HT1080 (cell line): ENCODE data around the gene DEK. TPM values are rescaled to one million over a fixed set of nuclear protein-coding genes. Genes with fewer than 3 reads are reported as not detected.

ENCODE experiments used
- DNase-seq: peaks from one replicate; pipeline ENCODE4 v3.0.0-alpha.2; 2015; ENCODE audit warnings: low read depth
- total RNA-seq: library from RNA; depleted of rRNA; stranded (reverse); fragments of >200 nt; shearing (Covaris generic); gene quantifications from 2 replicates; pipeline ENCODE4 v1.2.3, GENCODE V29; 2014

DEK gene
- total RNA-seq, 1 experiment from 2014 or later, result 195 TPM

DNA sequence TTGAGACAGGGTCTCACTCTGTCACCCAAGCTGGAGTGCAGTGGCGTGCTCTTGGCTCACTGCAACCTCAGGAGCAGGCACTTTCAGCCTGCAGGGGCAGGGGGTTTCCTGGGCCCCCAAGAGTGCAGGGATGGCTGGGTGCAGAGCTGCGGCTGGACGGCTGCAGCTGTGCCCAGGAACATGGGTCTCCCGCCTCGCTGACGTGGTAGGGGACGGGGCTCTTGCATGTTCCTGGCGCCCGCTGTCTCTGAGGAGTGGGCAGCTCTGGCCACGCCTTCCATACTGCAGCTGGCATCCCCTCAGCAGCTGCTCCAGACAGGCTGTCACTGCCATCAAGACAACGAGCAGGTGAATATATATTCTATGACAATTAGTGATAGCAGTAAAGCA is 2.2 kb upstream of the DEK start:
- no peak for DNase-seq

DNA sequence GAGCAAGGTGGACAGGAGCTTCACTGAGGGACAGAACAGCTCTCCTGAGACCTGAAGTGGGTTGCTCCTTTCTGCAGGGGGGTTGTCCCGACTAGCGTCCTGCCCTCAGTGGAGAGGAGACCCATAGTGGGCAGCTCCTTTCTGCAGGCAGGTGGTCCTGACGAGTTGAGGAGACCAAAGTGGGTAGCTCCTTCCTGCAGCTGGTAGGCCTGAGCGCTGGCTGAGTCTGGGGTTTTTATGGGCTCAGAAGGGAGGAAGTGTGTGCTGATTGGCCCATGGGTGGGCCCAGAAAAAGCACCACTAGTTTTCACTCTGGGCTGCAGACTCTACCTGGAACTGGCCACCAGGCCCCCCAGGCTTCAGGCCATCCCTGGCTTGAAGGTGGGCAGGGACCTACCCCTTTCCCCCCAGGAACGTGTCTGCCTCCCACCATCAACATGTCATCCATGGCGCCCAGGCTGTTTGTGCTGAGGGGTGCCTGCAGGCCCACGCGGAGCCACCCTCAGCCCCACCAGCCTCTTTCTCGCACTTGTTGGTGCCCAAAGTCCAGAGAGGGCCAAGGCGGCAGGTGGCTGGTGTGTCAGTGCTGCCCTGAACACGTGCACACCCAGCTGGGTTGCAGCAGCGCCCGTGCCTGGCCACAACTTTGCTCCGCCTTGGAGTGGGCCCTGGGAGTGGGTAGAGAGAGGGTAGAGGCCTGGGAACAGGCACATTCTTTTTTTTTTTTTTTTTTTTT is 1.6 kb upstream of the DEK start:
- no peak for DNase-seq

DNA sequence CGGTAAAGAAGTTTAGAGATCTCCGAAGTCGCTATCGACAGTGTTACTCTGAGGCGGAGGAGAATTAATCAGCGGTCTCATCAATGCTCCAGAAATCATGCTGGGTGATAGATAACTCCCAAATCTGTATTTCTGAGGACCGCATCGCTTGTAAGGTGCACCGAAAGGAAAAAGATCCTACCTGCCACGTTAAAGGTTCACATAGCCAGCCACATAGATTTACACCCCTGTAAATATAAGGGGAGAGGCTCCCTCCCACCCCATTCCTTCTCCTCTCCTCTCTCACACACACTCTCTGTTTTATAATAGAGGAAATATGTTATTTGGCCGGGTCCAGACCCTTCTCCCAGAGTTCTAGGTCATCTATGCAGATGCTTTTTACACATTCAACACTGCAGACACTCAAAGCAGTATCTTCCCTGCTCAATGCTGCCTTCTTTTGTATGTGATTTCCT is 620 bp upstream of the DEK start:
- DNase-seq, result no peak

DNA sequence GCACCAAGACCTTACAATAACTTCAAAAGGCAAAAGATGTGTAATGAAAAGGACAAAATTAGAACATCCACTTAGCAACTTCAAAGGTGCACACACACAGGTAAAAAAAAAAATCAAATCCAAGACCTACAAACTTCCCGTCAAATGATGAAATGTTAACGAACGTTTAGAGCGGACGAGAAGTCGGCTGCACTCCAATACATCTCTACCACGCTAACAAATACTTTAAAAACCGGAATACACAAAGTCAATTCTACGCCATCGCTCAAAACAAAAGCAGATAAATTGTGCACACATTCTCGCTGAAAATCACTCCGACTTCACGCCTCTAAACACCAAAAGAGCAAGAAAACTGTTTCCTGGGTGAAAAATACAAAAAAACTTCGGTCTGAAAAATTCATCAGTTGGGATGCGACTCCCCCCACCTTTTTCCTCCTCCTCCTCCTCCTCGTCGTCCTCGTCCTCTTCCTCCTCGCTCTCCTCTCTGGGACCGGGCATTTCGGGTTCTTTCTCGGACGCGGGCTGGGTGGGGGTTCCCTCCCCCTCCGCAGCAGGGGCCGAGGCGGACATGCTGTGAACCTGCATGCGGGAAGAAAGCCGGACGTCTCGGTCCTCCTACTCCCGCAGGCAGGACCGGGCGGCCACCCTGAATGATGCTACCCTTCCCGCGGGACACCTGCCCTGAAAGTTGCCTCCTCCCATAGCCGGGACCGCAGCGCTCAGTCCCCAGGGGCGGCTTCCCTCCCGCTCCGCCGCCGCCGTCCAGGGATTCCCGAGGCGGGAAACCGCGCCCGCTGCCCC is 712 bp downstream of the DEK start:
- peak; percentile 34 for DNase-seq

DNA sequence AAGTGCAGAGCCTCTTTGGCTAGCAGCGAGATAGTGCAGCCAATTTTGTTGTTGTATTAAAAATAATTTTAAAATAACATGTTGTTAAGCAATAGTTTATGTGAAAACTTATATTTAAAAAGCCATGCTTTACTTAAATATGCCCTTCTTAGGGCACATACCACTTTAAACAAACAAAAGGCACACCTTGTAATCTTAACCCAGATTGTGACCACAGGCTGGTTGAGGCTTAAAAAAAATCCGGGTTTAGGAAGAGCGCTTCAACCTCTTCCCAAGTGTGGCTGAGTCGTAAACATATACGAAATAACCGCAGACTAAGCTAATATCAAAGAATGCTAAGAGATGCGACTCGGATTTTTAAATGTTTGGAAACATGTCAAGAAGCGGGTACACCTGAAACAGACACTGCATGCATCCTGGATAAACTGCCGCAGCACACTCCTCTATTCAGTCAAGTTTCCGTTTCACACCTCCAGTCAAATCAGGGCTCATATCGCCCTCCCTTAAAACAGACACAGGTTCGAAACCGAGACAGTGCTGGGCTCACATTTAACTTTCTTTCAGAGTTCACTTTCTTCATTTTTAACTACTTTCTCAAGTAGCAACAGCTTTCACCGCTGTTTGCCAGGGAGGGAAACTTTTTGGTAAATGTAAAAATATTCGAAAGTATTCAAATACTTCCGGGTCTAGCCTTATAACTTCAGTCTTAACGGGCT is 1.5 kb downstream of the DEK start:
- peak; percentile 32 for DNase-seq

DNA sequence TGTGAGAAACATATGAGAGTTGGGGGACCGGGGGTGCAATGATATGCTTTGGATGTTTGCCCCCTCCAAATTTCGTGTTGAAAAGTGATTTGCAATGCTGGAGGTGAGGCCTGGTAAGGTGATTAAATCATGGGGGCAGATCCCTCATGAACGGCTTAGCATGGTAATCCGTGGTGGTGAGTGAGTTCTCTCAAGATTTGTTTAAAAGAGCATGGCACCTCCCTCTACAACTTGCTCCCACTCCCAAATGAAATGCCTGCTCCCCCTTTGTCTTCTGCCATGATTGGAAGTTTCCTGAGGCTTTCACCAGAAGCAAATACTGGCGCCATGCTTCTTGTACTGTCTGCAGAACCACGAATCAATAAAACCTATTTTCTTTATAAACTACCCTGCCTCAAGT is 2.5 kb downstream of the DEK start:
- no peak for DNase-seq

DNA sequence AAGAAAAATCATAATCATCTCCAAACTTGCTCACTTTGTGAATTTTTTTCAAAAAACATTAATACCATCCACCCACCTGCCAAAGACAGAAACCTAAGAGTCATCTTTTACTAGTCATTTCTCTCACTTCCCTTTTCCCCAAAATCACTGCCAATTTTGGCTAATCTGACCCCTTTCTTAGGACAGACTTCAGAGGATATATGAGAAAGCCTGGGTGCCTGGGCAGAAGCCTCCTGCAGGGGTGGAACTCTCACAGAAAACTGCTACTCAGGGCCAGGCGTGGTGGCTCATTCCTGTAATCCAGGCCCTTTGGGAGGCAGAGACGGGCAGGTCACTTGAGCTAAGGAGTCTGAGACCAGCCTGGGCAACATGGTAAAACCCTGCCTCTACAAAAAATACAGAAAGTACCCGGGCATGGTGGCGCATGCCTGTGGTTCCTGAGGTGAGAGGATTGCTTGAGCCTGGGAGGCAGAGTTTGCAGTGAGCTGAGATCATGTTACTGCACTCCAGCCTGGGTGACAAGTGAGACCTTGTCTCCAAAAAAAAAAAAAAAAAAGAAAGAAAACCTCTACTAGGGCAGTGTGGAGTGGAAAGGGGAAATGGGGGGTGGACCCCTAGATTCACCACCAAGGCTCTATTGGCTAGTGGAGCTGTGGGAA is 3.8 kb downstream of the DEK start:
- DNase-seq, result peak; percentile 83

DNA sequence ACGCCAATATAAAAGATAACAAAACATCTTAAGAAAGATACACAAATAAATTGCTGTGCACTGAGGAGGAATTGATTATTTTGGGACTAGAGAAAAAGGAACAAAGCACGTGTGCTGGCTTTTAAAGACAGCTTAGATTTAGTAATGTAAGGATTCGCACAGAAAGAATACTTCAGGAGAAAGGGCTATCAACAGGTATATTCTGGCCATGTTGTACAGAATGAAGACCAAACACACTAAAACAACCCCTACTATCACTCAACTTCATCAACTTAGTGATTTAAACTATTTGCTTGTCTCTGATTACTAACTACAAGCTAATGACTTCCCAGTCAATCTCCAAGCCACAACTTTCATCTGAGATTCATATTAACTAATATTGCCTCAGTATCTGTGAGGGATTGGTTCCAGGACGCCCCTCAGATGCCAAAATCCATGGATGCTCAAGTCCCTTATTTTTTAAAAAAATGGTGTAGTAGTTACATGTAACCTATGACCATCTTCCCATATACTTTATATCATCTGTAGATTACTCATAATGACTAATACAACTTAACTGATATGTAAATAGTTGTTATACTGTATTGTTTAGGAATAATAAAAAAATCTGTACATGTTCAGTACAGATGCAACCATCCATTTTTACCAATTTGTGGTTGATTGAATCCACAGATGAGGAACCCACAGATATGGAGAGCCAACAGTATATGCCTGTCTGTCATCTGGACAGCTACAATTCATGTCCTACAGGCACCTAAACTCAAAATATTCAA is 4.5 kb downstream of the DEK start:
- DNase-seq, result no peak

DNA sequence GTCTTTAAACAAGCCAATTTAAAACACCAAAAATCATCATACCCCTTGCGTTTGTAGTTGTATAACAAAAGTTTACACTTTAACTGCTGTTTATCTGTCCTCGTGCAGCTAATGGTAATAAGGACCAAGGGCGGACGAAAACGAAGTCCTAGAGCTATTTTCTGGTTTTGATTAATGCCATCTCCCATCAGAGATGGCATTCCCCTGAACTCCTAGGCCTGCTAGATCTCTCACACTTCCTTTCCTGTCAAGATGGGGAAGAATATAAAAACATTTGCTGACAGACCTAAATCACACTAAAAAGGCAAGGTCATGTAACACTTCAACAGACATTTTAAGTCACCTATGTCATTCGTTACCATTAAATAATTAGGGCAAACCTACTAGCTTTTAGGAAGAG is 9.5 kb downstream of the DEK start:
- no peak for DNase-seq

DNA sequence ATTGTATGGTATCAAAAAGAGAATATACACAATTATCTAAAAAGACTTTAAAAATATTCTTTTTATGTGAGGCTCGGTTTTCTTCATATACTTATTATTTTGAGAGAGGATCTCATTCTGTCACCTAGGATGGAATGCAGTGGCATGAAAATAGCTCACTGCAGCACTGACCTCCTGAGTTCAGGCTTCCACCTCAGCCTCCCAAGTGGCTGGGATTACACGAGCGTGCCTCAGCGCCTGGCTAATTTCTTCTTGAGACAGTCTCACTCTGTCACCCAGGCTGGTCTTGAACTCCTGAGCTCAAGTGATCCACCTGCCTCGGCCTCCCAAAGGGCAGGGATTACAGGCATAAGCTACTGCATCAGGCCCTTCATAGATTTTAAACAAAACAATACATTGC is 10.7 kb downstream of the DEK start:
- DNase-seq, result no peak

DNA sequence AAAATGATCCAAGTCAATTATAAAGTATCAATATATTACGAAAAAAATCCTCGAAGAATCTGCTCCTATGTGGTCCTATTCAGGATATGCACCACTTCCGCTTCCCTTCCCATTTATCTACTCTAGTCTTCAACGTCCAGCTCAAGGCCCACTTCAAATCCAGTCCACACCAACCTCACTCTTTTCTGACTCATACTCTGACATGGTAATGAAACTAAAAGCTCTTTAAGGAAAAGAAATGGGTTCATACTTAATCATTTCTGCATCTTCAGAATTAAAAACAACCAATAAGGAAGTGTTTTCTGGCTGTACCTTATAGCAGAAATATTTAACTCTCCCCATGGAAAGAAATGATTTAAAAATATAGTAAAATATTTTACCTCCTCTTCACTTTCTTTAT is 15.1 kb downstream of the DEK start:
- no peak for DNase-seq

DNA sequence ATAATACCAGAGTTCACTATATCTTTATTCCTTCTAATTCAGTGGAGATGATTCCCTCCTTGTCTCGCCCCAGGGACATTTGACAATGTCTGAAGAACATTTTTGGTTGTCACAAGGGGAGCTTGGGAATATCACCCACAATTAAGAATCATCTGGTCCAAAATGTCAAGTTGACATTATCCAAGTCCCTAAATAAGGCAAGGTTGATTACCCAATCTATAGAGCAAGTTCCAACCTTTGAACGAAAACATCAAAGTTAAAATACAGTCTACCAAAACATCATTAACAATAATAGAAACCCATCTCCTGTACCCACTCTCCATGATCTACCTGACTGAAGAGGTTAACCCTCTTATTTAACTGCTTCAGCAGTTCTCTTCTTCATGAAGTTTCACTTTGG is 15.6 kb downstream of the DEK start:
- no peak for DNase-seq

DNA sequence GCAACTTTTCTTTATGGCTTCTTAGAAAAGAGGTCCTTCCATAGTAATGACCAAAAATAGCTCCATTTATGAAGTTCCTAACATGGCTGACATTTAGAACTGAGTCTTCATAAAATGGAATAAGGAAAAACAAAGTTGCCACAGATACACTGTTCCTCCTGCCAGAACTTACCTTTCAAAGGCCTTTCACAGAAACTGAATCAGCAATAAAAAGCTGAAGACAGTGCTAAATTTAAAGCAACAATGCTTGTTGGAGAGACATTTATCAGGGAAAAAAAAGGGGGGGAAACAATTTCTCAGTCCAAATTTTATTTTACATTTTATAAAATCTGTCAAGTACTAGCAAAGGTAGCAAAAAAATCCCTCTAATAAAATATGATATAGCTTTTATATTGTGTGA is 17.3 kb downstream of the DEK start:
- no peak for DNase-seq

DNA sequence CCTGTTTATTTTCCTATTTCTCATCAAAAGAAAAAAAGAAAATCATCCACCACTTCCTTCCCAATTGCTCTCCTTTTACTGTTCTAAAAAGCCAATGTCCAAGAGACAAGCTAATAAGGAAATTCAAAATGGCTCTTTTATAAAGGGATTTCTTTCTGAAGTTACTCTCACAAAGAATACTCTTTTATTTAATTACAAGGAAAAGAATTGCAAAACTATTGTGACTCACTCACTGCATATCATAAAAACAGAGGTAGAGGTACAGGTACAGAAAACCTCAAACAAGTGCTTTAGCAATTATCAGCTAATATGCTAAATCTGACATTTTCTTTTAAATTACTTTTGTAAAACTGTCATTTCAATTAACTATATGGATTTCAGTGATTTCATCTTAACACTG is 18.1 kb downstream of the DEK start:
- no peak for DNase-seq

DNA sequence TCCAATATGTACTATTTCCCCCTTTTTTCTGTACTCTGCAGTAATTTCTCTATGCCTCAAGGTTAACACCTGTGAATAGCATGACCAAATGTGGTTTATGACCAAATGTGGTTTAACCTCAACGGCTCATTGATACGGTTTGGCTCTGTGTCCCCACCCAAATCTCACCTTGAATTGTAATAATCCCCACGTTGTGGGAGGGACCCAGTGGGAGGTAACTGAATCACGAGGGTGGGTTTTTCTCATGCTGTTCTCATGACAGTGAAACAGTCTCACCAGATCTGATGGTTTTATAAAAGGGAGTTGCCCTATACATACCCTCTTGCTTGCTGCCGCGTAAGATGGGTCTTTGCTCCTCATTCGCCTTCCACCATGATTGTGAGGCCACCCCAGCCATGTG is 18.7 kb downstream of the DEK start:
- no peak for DNase-seq

DNA sequence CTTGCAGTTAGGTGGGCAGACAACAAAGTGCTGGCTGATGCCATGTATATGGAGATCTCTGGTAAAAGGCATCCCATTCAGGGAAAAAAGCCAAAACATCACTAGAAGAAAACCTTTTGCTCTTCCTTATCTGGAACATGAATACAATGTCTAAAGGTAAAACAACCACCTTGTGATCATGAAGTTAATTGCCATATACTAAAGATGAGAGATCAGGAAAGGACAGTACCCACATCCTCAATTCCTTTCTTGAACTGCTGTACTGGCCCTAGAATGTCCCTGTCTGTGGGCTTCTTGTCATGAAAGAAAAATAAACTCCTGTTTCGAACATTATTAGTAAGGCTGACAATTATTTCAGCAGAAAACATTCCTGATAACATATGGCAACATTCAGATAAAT is 19.3 kb downstream of the DEK start:
- DNase-seq, result no peak

DNA sequence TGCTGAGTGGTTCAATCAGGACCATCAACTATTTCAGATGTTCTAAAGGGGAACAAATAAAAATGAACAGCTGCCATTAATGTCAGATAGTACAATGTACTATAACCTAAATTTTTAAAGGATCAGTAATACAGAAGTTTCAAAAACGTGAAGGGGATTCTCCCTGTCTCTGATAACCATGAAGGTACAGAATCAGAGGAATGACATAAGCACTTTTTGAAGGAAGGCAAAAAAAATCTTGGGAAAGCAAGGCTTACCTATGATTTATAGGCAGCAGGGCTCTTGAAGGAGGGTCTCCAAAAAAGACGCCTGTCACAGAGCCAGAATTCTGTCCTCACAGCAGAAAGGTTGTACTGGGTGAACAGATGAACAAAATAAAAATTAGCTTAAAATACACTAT is 20.1 kb downstream of the DEK start:
- no peak for DNase-seq

DNA sequence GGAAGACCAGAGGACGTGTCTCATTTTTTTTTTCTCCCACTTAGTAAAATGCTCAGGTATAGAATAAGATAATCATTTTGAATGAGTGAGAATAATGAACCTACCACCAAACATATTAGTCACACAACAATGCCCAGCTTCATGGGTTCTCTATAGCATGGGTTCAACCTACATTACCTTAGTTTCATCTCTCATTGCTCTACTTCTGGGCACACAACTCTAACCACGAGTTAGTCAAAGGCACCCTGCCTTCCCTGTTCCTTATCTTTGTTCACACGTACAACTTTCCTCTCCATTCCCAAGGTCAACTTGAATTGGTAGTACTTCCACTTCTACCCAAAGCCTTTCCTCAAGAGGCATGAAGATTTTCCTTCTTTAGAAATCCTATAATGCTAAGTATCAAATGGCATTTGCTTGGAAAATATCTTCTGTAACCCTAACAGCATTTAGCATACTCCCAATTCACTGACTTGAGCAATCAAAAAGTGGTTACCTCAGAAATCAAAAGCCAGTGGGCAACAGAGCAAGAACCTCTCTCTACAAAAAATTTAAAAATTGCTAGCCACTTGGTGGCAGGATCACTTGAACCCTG is 20.9 kb downstream of the DEK start:
- no peak for DNase-seq

DNA sequence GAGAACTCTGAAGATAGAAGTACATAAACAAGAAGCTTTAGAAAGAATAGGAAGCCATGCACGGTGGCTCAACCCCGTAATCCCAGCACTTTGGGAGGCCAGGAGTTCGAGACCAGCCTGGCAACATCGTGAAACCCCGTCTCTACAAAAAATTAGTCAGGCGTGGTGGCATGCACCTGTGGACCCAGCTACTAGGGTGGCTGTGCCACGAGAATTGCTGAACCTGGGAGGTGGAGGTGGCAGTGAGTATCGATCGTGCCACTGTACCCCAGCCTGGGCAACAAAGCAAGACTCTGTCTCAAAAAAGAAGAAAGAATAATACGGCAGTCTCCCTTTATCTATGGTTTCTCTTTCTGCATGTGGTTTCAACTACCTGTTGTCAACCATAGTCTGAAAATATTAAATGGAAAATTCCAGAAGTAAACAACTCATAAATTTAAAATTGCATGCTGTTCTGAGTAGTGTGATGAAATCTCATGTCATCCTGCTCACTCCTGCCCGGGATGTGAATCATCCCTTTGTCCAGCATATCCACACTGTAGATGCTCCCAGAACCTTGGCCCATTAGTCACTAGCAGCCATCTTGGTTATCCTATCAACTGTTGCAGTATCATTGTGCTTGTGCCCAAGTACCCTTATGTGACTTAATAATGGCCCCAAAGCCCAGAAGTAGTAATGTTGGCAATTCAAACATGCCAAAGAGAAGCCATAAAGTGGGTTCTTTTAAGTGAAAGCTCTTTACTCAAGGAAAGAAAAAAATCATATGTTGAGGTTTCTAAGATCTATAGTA is 22.1 kb downstream of the DEK start:
- peak; percentile 85 for DNase-seq
